ENCODE data around the gene MRAS.

GRCh38 chr3:138340511-138340910, 7.9 kb upstream of the MRAS start:
- TF ChIP-seq EZH2phosphoT487 (conservative IDR thresholded peaks at IDR 0.05; ENCODE audit: low read length) (no peak), CTCF (IDR thresholded peaks at IDR 0.05; ENCODE audit: insufficient read depth, low read length, poor library complexity, severe bottlenecking) (no peak)

Measured in SU-DHL-6 (cell line).